Endodermal cell (in vitro differentiated cells): ENCODE results near the gene LGR5. TPM values are rescaled to one million over a fixed set of nuclear protein-coding genes. Genes with fewer than 3 reads are reported as not detected.

Experiments
- DNase-seq: peaks from one replicate; pipeline ENCODE4 v3.0.0-alpha.2; 2017
- H3K27ac ChIP-seq: 2 replicates; pipeline ENCODE4 v1.5.1; 2013; ENCODE audit warnings: mild to moderate bottlenecking, low read depth, low read length, moderate library complexity
- H3K27me3 ChIP-seq: 2 replicates; pipeline ENCODE4 v1.6.1; 2013; ENCODE audit warnings: mild to moderate bottlenecking, low read length, moderate library complexity; ENCODE audit not compliant: insufficient read depth, control insufficient read depth, poor library complexity, severe bottlenecking
- H3K36me3 ChIP-seq: 2 replicates; pipeline ENCODE4 v1.7.0; 2013; ENCODE audit warnings: mild to moderate bottlenecking, low read length, moderate library complexity; ENCODE audit not compliant: control insufficient read depth, insufficient read depth
- H3K4me1 ChIP-seq: one replicate; pipeline ENCODE4 v1.7.0; 2013; ENCODE audit warnings: low read length; ENCODE audit not compliant: control insufficient read depth, insufficient read depth
- H3K4me3 ChIP-seq: 2 replicates; pipeline ENCODE4 v1.5.1; 2013; ENCODE audit warnings: mild to moderate bottlenecking, low read length, moderate library complexity
- H3K9ac ChIP-seq: 2 replicates; pipeline ENCODE4 v1.6.1; 2013; ENCODE audit warnings: mild to moderate bottlenecking, low read length, moderate library complexity; ENCODE audit not compliant: poor library complexity, severe bottlenecking; ENCODE audit errors: extremely low read depth
- H3K9me3 ChIP-seq: 2 replicates; pipeline ENCODE4 v1.6.1; 2013; ENCODE audit warnings: mild to moderate bottlenecking, low read length, moderate library complexity; ENCODE audit not compliant: control insufficient read depth
- H3K27ac Mint-ChIP-seq: 2 replicates; pipeline ENCODE4 v1.8.0; 2020; ENCODE audit warnings: mixed read lengths
- H3K27me3 Mint-ChIP-seq: 2 replicates; pipeline ENCODE4 v1.8.0; 2021; ENCODE audit warnings: mild to moderate bottlenecking, mixed read lengths; ENCODE audit not compliant: insufficient read depth
- H3K36me3 Mint-ChIP-seq: 2 replicates; pipeline ENCODE4 v1.8.0; 2020; ENCODE audit warnings: low read depth, mixed read lengths
- H3K4me1 Mint-ChIP-seq: 2 replicates; pipeline ENCODE4 v1.8.0; 2020; ENCODE audit warnings: mixed read lengths
- H3K4me3 Mint-ChIP-seq: 2 replicates; pipeline ENCODE4 v1.8.0; 2020; ENCODE audit warnings: mild to moderate bottlenecking, moderate library complexity, mixed read lengths
- H3K9me3 Mint-ChIP-seq: 2 replicates; pipeline ENCODE4 v1.8.0; 2020; ENCODE audit warnings: mild to moderate bottlenecking, mixed read lengths
- WGBS, 2 experiments: methylation state at CpG; one replicate each; pipeline versions ENCODE4 v1.1.5 to v1.1.7; 2013; ENCODE audit warnings: missing lambda C conversion rate in 2 of 2, mixed read lengths in 1 of 2; ENCODE audit not compliant: insufficient coverage in 1 of 2, insufficient read length in 1 of 2; 5-methylcytosine and 5-hydroxymethylcytosine counted together
- total RNA-seq, 2 donors: library from RNA; stranded (reverse); fragmentation: NEBNext Ultra II Directional in 1 of 2; extraction: Animal tissue kit (Norgen Biotek cat#: 25700) in 1 of 2; gene quantifications; 2 replicates in 1 of 2; 3 replicates in 1 of 2; pipeline ENCODE4 v1.2.1, GENCODE V29; 2021
- TF ChIP-seq, protein P1 (sequence below): fragments of 200-600 bp; sonication (generic); conservative IDR thresholded peaks from 2 replicates; pipeline ENCODE4 v1.5.0; 2021; ENCODE audit warnings: antibody characterized with exemption, mild to moderate bottlenecking

Gene LGR5
- total RNA-seq, 2 donors from 2014 or later: 27.2 to 49.9 TPM

DNA sequence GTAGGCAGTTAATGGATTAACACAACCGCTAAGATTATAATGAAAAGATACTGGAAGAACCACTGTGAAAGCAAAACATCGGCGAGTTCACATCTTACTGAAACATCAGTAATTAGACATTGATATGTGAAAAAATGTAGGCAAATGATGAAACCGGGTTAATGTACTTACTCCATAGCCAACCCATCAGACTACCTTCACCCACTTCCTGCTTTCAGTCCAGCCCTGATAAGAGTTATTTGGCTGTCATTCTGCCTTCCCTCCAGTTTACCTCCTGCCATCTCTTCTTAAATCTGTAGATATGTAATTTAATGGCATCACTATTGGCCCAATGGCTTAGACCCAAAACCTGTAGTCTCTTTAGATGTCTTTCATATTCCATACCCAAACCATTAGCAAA, 46.0 kb upstream of the LGR5 start:
- H3K4me1 ChIP-seq: no peaks in the 10 kb centered on the region
- no peaks in the 10 kb centered on the region for H3K36me3 ChIP-seq
- H3K27ac ChIP-seq: no peak overlapping the region
- Mint-ChIP-seq H3K27ac (no peak overlapping the region), H3K4me3 (no peak overlapping the region), H3K9me3 (peaks cover 6% of the 10 kb centered on the region), H3K27me3 (no peaks in the 10 kb centered on the region), H3K36me3 (no peaks in the 10 kb centered on the region), H3K4me1 (peaks cover 1% of the 10 kb centered on the region)
- no peak overlapping the region for H3K4me3 ChIP-seq
- TF ChIP-seq, protein P1, sequence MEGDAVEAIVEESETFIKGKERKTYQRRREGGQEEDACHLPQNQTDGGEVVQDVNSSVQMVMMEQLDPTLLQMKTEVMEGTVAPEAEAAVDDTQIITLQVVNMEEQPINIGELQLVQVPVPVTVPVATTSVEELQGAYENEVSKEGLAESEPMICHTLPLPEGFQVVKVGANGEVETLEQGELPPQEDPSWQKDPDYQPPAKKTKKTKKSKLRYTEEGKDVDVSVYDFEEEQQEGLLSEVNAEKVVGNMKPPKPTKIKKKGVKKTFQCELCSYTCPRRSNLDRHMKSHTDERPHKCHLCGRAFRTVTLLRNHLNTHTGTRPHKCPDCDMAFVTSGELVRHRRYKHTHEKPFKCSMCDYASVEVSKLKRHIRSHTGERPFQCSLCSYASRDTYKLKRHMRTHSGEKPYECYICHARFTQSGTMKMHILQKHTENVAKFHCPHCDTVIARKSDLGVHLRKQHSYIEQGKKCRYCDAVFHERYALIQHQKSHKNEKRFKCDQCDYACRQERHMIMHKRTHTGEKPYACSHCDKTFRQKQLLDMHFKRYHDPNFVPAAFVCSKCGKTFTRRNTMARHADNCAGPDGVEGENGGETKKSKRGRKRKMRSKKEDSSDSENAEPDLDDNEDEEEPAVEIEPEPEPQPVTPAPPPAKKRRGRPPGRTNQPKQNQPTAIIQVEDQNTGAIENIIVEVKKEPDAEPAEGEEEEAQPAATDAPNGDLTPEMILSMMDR: no peak
- peaks cover 15% of the 10 kb centered on the region for H3K9me3 ChIP-seq
- no peaks in the 10 kb centered on the region for H3K27me3 ChIP-seq
- no peak overlapping the region for H3K9ac ChIP-seq
- DNase-seq: no peak
- WGBS, 2 experiments: 90% methylated on average over 4 of the region's 4 CpGs; no CpG with 5 or more reads in 1 of the 2 experiments

DNA sequence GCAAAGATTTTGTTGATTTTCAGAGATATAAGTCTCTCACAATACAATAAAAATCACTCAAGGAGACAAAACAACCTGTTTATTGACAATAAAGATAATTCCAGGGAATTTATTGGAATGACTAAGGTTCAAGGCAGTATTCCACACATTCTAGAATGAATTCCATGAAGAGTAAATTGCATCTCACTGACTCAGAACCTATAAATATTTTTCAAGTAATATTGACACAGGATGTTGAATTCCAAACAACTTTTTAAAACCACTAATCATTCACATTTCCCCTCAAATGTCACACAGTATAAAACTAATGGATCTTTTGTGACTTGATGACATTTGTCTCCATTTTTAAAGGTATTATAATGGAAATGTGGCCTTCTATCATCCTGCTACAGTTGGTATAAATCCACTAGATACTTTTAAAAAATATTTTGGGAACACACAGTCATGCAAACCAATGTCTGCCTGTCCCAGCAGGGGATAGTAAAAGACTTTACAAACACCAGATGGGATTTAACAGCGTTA, 42.1 kb upstream of the LGR5 start:
- Mint-ChIP-seq H3K4me3 (no peak overlapping the region), H3K27me3 (no peaks in the 10 kb centered on the region), H3K4me1 (peaks cover 6% of the 10 kb centered on the region), H3K27ac (no peak overlapping the region), H3K9me3 (no peaks in the 10 kb centered on the region), H3K36me3 (no peaks in the 10 kb centered on the region)
- H3K36me3 ChIP-seq: no peaks in the 10 kb centered on the region
- no peak overlapping the region for H3K9ac ChIP-seq
- TF ChIP-seq, protein P1: no peak
- H3K4me1 ChIP-seq: peaks cover 2% of the 10 kb centered on the region
- no peak overlapping the region for H3K4me3 ChIP-seq
- DNase-seq: no peak
- no peak overlapping the region for H3K27ac ChIP-seq
- H3K27me3 ChIP-seq: no peaks in the 10 kb centered on the region
- 58% methylated on average over 1 of the region's 1 CpG; no CpG with 5 or more reads in 1 of the 2 experiments for WGBS, 2 experiments
- no peaks in the 10 kb centered on the region for H3K9me3 ChIP-seq

DNA sequence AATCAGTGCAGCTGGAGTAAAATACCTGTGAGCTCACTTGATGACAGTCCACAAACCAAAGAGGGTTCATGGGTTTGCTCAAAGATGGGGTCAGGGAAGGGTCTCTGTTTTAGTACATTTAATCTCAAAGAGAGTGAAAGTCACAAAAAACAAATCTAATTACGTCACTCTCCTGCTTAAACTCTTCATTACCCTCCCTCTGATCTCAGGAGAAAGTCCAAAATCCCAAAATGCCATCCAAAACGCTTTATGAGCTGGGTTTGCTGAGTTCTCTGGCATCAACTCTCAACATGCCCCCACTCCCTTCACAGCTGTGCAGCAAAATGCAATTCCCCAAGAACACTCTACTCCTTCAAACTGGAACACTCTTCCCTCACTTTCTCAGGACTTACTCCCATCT, 40.4 kb upstream of the LGR5 start:
- Histone ChIP-seq H3K27me3 (no peaks in the 10 kb centered on the region), H3K4me1 (peaks cover 2% of the 10 kb centered on the region), H3K27ac (no peak overlapping the region), H3K4me3 (no peak overlapping the region), H3K9me3 (no peaks in the 10 kb centered on the region), H3K9ac (no peak overlapping the region), H3K36me3 (no peaks in the 10 kb centered on the region)
- no peak overlapping the region for H3K4me3 Mint-ChIP-seq
- TF ChIP-seq, protein P1: no peak
- H3K4me1 Mint-ChIP-seq: peaks cover 4% of the 10 kb centered on the region
- no peak for DNase-seq
- no peaks in the 10 kb centered on the region for H3K36me3 Mint-ChIP-seq
- no peaks in the 10 kb centered on the region for H3K27me3 Mint-ChIP-seq
- 85 to 88% methylated on average over 2 of the region's 2 CpGs for WGBS, 2 experiments
- no peaks in the 10 kb centered on the region for H3K9me3 Mint-ChIP-seq
- no peak overlapping the region for H3K27ac Mint-ChIP-seq
